Stimulated activated CD8-positive, alpha-beta memory T cell treated with anti-CD3 and anti-CD28 coated beads, Interleukin-2, amount 100 ng/mL, for 48 hours (primary cell): ENCODE data around the gene CDCA3.
"Not testable (repeated sequence)": the region's sequence is repeated elsewhere in the genome, so short reads cannot be mapped to it uniquely, and the experiment has no call there.

Experiments
- DNase-seq, 2 donors: peaks; one replicate each; pipeline ENCODE4 v3.0.0-alpha.2; 2020; ENCODE audit warnings: low read depth in 2 of 2

The CDCA3 gene

DNA sequence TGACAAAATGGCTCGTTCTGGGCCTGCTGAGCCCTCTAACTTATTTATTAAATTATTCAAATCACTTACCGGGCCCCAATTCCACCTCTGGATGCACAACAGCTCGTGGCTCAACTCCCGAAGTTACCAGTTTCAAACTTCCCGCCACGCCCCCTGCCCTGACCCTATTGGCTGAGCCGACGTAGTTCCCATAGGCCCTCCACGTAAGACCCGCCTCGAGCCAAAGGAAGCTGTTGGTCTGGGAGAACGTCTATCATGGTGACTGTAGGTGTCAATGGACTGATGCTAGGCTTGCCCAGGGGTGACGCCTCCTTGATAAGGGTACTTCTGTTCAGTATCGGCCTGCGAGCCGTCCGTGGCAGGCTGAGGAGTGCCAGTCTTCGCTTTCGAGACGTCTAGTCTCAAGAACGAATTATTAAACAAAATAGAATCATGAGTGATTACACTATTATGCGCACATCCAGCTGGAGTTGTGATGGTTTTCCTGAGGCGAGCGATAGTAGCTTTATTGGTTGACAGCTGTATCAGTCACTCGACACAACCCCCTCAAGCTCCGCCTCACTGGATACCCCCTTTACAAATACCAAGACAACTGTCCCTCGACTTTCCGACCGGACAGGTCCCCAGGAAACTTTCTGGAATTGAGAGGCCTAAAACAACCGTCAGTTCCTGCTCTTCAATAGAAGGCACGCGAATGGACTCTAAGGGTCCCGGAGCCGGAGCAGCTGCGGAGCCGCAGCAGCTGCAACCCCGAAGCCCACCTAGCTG, at the start of gene CDCA3:
Gene CDCA3, minus strand, starts transcription at position 134 of the 768 bp plus-strand sequence. CDS start 334 bp downstream, outside the sequence.
- DNase-seq, result peak; percentile 88 to 93

DNA sequence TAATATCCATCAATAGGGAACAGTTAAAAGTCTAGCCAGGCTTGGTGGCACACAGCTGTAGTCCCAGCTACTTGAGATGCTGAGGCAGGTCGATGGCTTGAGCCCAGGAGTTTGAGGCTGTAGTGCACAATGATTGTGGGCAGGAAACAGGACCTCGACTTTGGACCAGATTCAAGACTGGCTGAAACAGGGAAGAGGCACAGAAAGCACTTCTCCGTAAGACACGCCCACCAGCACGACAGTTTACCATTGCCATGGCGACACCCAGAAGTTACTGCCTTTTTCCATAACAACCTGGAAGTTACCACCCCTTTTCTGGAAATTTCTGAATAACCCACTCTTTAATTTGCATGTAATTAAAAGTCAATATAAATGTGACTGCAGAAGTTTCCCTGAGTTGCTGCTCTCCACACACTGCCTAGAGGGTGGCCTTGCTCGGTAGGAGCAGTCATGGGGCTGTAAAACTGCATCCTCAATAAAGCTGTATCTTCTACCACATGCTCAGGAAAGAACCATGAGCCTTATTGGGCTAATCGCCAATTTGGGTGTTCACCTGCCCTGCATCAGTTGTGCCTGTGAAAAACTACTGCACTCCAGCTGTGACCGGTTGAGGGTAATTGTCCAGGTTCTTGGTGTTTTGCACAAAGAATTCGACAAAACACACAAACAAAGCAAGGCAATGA, 48.9 kb upstream of the CDCA3 start:
- DNase-seq, result no peak

DNA sequence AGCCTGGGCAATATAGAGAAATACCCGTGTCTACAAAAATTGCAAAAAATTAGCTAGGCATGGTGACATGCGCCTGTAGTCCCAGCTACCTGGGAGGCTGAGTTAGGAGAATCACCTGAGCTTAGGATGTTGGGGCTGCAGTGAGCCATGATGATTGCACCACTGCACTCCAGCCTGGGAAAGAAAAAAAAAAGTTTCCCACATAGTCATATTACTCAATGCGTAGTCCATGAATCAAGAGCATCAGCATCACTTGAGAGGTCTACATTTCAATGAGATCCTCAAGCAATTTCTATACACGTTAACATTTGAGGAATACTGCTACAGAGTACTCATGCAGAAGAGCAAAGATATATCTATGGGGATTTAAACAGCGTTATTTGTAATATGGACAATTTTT, 48.3 kb upstream of the CDCA3 start:
- no peak for DNase-seq

DNA sequence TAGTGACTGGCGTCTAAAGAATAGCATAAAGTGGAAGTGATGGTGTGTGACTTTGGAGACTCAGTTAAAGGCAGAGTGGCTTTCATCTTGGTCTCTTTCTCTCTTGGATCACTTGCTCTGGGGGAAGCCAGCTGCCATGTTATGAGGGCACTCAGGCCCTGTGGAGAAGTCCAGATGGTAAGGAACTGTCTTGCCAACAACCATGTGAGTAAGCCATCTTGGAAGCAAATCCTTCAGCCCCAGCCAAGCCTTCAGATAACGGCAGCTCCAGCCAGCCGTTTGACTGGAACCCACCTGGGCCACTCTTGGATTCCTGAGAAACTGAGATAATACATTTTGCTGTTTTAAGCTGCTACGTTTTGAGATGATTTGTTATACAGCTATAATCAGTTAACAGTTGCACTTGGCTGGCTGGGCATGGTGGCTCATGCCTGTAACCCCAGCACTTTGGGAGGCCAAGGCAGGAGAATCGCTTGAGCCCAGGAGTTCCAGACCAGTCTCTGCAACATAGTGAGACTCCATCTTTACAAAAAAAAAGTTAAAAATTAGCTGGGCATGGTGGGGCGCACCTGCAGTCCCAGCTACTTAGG, 45.9 kb upstream of the CDCA3 start:
- DNase-seq, result no peak

- DNase-seq, result no peak
Measured at GRCh38 chr12:6894321-6894720, 43.2 kb upstream of the CDCA3 start.

DNA sequence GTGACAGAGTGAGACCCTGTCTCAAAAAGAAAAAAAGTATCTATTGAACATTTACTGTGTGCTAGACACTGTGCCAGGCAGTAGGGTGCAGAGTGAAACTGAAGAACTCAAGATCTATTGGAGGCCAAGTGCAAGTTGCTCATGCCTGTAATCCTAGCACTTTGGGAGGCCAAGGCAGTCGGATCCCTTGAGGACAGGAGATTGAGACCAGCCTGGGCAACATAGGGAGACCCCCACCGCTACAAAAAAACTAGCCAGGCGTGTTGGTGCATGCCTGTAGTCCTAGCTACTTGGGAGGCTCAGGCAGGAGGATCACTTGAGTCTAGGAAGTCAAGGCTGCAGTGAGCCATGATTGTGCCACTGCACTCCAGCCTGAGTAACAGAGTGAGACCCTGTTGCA, 41.6 kb upstream of the CDCA3 start:
- not testable (repeated sequence) for DNase-seq

- no peak for DNase-seq
Measured at GRCh38 chr12:6891646-6892001, 40.5 kb upstream of the CDCA3 start.

DNA sequence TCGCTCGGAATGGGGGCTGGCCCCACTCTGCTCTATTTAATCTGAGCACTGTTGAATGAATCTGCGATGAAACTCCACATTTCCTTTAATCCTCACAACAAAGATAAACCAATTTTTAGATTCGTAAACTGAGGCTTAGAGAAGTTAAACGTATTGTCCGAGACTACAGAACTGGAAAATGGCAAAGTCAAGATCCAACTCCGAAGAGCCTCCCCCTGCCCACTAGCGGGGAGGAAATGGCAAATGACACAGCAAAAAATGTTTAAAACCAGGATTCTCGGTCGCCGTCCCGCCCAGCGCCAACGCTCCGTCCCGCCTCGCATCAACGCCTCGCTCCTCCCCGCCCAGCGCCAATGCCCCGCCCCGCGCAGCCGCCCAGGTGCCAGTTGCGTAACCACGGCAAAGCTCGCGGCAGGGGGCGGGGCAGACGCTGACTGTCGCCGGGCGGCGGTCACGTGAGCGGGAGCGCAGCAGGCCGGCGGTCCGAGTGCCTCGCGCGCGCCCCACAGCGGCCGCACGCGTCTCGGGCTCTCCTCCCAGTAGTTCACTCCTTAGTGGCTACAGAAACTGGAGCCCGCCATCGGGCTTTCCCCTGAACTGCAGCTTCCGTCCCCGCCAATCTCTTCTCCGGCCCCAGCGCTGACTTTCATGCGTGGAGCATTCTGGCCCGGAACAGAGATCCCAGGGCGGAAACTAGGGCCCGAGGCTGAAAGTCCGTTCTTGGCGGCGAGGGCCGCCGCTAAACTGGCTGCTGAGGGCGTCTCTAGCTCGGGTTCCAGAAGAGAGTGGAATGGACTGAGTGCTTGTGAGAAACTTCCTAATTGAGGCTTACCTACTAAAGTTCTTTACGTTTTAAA, 39.9 kb upstream of the CDCA3 start:
- peak; percentile 98 to 99 for DNase-seq

DNA sequence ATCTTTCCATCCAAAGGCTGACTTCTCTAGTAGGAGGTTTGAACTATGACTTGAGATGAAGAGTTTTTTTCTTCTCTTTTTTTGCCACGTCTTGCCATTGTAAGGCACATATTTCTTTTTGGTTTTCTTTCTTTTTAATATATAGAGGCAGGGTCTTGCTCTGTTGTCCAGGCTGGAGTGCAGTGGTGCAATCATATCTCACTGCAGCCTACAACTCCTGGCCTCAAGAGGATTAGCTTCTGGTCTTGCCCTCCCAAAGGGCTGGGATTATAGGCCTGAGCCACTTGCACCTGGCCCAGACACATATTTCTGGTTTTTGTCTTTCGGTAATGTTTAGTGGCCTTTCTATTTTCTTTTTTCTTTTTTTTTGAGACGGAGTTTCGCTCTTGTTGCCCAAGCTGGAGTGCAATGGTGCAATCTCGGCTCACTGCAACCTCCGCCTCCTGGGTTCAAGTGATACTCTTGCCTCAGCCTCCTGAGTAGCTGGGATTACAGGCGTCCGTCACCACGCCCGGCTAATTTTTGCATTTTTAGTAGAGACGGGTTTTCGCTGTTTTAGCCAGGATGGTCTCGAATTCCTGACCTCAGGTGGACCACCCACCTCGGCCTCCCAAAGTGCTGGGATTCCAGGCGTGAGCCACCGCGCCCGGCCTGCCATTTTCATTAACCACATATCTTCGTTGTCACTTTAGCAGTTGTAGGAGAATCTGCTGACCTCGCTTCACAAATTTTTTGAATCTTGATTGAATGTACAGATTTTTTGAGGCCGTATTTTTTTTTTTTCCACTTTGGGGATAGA, 38.9 kb upstream of the CDCA3 start:
- not testable (repeated sequence) for DNase-seq

DNA sequence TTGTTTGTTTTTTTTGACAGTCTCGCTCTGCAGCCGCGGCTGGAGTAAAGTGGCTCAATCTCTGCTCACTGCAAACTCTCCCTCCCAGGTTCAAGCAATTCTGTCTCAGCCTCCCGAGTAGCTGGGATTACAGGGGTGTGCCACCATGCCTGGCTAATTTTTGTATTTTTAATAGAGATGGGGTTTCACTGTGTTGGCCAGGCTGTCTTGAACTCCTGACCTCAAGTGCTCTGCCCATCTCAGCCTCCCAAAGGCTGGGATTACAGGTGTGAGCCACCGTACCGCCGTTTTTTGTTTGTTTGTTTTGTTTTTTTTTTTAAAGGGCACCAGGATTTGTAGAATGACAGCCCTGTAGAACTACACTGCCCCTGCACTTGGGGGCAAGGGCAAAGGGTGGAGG, 37.7 kb upstream of the CDCA3 start:
- DNase-seq, result not testable (repeated sequence)

GRCh38 chr12:6888360-6888759, 37.3 kb upstream of the CDCA3 start:
- DNase-seq, result no peak

- DNase-seq, result no peak
Measured at GRCh38 chr12:6887460-6887859, 36.4 kb upstream of the CDCA3 start.

DNA sequence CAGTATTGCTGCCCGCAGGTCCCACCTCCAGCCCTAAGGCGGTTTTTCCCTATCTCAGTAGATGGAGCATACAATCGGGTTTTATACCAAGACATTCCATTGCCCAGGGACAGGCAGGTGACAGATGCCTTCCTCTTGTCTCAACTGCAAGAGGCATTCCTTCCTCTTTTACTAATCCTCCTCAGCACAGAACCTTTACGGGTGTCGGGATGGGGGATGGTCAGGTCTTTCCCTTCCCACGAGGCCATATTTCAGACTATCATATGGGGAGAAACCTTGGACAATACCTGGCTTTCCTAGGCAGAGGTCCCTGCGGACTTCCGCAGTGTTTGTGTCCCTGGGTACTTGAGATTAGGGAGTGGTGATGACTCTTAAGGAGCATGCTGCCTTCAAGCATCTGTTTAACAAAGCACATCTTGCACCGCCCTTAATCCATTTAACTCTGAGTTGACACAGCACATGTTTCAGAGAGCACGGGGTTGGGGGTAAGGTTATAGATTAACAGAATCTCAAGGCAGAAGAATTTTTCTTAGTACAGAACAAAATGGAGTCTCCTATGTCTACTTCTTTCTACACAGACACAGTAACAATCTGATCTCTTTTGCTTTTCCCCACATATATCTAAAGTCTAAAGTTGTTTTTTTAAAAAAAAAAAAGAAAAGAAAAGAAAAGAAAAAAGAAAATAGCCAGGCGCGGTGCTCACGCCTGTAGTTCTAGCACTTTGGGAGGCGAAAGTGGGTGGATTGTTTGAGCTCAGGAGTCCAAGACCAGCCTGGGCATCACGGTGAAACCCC, 35.3 kb upstream of the CDCA3 start:
- not testable (repeated sequence) for DNase-seq

DNA sequence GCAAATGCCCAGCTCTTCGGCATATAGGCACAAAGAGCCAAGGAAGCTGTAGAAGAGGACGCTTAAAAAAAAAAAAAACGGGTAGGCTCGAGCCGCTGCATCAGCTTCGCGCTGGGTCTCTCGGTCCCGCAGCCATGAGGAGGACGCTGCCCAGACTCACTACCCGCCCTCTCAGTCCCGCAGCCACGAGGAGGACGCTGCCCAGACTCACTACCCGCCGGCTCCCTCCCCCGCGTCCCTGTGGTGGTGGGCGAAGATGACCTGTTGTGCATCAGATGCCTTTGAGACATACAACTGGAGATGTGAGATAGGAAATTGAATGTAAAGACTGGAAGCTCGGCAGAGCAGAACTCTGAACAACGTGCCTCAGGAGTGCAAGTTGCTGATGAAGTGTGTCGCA, 33.5 kb upstream of the CDCA3 start:
- no peak for DNase-seq

DNA sequence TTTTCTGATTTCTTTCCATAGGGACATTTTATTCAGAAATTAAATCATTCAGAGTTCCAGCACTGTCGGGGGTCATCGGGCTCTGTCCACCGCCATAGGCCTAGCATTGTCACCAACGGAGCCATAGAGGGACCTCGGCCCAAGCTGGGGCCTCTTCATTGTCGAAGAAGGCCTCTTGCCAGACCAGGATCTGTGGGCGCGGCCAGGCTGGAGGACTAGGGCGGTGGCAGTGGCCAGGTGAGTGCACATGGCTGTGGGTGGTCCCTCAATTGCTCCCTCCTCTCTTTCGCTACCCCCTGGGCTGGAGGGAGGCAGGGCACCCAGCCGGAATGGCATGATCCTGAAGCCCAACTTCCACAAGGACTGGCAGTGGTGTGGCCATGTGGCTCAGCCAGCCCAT, 32.6 kb upstream of the CDCA3 start:
- no peak for DNase-seq

DNA sequence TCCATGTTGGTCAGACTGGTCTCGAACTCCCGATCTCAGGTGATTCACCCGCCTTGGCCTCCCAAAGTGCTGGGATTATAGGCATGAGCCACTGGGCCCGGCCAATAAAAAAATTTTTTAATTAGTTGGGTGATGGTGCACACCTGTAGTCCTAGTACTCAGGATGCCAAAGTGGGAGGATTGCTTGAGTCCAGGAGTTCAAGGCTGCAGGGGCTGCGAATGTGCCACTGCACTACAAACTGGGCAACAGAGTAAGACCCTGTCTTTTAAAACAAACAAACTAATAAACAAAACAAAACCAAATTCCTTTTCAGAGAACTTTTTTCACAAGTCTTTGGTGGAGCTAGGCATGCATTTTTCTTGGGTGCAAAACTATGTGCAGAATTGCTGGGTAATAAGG, 32.2 kb upstream of the CDCA3 start:
- no peak for DNase-seq

DNA sequence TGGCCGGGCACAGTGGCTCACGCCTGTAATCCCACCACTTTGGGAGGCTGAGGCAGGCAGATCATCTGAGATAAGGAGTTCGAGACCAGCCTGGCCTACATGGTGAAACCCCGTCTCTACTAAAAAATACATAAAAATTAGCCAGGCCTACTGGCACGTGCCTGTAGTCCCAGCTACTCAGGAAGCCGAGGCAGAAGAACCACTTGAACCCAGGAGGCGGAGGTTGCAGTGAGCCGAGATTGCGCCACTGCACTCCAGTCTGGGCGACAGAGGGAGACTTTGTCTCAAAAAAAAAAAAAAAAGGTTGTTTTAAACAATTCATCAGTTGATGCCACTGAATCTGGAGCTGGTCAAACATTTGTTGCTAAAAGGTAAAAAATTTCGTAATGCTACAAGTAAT, 28.7 kb upstream of the CDCA3 start:
- DNase-seq, result not testable (repeated sequence)

GRCh38 chr12:6874015-6874368, 22.9 kb upstream of the CDCA3 start:
- DNase-seq, result not testable (repeated sequence)

- peak; percentile 100 for DNase-seq
Measured at GRCh38 chr12:6873094-6874014, 22.3 kb upstream of the CDCA3 start, which contains the start of gene SPSB2. Gene SPSB2, minus strand, starts transcription at chr12:6873303. Its CDS starts 402 bp downstream, at chr12:6872901.
